T-helper 2 cell treated with Interferon-gamma antibody and Interleukin-4, amounts not matched to agents 5 μg/mL and 100 μg/mL, for 36 hours (primary cell): ENCODE results near the gene CLEC16A.

Experiments used
- DNase-seq: peaks from one replicate; pipeline ENCODE4 v3.0.0; 2021; ENCODE audit warnings: low spot score
- H3K27ac Mint-ChIP-seq: one replicate; pipeline ENCODE4 v1.8.0; 2021; ENCODE audit warnings: mild to moderate bottlenecking, mixed read lengths
- H3K27me3 Mint-ChIP-seq: one replicate; pipeline ENCODE4 v1.8.0; 2021; ENCODE audit warnings: low read depth, mixed read lengths
- H3K36me3 Mint-ChIP-seq: one replicate; pipeline ENCODE4 v1.8.0; 2021; ENCODE audit warnings: low read depth, mixed read lengths
- H3K4me1 Mint-ChIP-seq: one replicate; pipeline ENCODE4 v1.8.0; 2021; ENCODE audit warnings: low read depth, mixed read lengths
- H3K4me3 Mint-ChIP-seq: one replicate; pipeline ENCODE4 v1.8.0; 2022; ENCODE audit warnings: mild to moderate bottlenecking, moderate library complexity, mixed read lengths
- H3K9me3 Mint-ChIP-seq: one replicate; pipeline ENCODE4 v1.8.0; 2021; ENCODE audit warnings: mixed read lengths

The CLEC16A gene

GRCh38 chr16:11080999-11081630, 136.8 kb downstream of the CLEC16A start:
- H3K27ac Mint-ChIP-seq: peak overlapping the region; percentile 87
- peaks cover 35% of the 10 kb centered on the region for H3K36me3 Mint-ChIP-seq
- H3K9me3 Mint-ChIP-seq: no peaks in the 10 kb centered on the region
- no peaks in the 10 kb centered on the region for H3K27me3 Mint-ChIP-seq
- DNase-seq: no peak
- H3K4me3 Mint-ChIP-seq: no peak overlapping the region
- H3K4me1 Mint-ChIP-seq: peaks cover 85% of the 10 kb centered on the region

- Mint-ChIP-seq H3K4me3 (no peak overlapping the region), H3K9me3 (no peaks in the 10 kb centered on the region), H3K4me1 (peaks cover 83% of the 10 kb centered on the region), H3K27ac (peak overlapping the region; percentile 10), H3K27me3 (no peaks in the 10 kb centered on the region), H3K36me3 (peaks cover 32% of the 10 kb centered on the region)
- DNase-seq: no peak
Observed at GRCh38 chr16:11082108-11082859, 137.9 kb downstream of the CLEC16A start.

DNA sequence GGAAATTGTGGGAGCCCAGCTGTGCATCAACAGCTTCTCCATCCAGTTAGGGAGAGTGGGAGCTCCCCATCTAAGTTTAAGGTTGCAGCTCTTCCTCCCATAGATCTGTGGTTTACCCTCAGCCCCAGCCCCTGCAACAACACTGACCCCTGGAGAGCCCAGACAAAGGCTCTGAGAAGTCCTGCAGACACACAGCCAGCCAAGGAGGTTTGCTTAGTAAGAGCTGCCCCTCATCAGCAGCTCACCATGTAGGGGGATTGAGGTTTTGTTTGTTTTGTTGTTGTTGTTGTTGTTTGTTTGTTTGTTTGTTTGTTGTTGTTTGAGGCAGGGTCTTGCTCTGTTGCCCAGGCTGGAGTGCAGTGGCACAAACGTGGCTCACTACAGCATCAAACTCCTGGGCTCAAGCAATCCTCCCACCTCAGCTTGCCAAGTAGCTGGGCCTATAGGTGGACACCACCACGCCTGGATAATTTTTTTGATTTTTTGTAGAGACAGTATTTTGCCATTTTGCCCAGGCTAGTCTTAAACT, 138.6 kb downstream of the CLEC16A start:
- H3K36me3 Mint-ChIP-seq: peaks cover 32% of the 10 kb centered on the region
- peaks cover 82% of the 10 kb centered on the region for H3K4me1 Mint-ChIP-seq
- peak overlapping the region; percentile 65 for H3K27ac Mint-ChIP-seq
- no peak for DNase-seq
- H3K9me3 Mint-ChIP-seq: no peaks in the 10 kb centered on the region
- H3K27me3 Mint-ChIP-seq: no peaks in the 10 kb centered on the region
- H3K4me3 Mint-ChIP-seq: no peak overlapping the region

DNA sequence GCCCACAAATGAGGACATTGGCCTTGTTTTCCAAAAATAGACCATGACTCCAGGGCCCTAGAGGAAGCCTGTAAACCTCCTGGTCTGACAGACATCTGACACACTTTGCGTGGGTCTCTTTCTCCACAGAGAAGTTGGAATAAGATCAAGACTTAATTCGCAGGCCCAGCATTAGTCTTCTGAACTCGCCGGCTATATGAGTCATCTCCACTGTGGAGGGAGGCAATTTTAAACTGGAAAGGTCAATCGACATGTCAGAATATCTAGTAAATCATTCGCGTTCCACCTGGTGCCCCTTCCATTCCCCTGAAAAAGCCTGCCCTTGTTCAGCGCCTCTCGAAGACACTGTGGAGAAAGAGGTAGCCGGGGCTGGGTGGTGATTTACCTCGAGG, 140.1 kb downstream of the CLEC16A start:
- peaks cover 81% of the 10 kb centered on the region for H3K4me1 Mint-ChIP-seq
- peak overlapping the region; percentile 56 for H3K27ac Mint-ChIP-seq
- peaks cover 27% of the 10 kb centered on the region for H3K36me3 Mint-ChIP-seq
- no peak for DNase-seq
- H3K9me3 Mint-ChIP-seq: no peaks in the 10 kb centered on the region
- H3K4me3 Mint-ChIP-seq: no peak overlapping the region
- no peaks in the 10 kb centered on the region for H3K27me3 Mint-ChIP-seq

GRCh38 chr16:11084876-11085485, 140.6 kb downstream of the CLEC16A start:
- no peaks in the 10 kb centered on the region for H3K9me3 Mint-ChIP-seq
- H3K36me3 Mint-ChIP-seq: peaks cover 23% of the 10 kb centered on the region
- no peak overlapping the region for H3K4me3 Mint-ChIP-seq
- H3K27ac Mint-ChIP-seq: peak overlapping the region; percentile 56
- H3K4me1 Mint-ChIP-seq: peaks cover 79% of the 10 kb centered on the region
- DNase-seq: no peak
- no peaks in the 10 kb centered on the region for H3K27me3 Mint-ChIP-seq

DNA sequence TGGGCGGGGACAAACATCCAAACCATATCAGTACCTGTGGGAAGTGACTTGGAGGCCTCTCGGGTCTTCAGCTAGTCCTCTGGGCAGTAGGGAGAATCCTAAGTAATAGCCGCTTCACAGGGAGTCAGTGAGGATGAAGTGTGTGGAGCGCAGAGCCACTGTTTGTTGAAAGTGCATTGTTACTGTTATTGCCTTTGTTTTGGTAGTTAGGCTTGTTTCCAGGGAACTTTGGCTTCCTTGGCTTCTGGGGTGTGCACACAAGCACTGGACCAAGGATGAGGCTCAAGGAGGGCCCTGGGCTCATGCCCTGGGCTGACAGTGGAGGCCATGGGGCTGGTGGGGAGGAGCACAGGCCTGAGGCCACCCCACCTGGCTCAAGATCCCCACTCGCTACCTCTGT, 141.6 kb downstream of the CLEC16A start:
- no peaks in the 10 kb centered on the region for H3K9me3 Mint-ChIP-seq
- H3K4me1 Mint-ChIP-seq: peaks cover 72% of the 10 kb centered on the region
- no peak overlapping the region for H3K27ac Mint-ChIP-seq
- H3K4me3 Mint-ChIP-seq: no peak overlapping the region
- no peak for DNase-seq
- no peaks in the 10 kb centered on the region for H3K27me3 Mint-ChIP-seq
- peaks cover 17% of the 10 kb centered on the region for H3K36me3 Mint-ChIP-seq

- Mint-ChIP-seq H3K4me3 (peak overlapping the region; percentile 51), H3K4me1 (peaks cover 70% of the 10 kb centered on the region)
Observed at GRCh38 chr16:11087691-11088073, 143.3 kb downstream of the CLEC16A start.

GRCh38 chr16:11088074-11088730, 143.8 kb downstream of the CLEC16A start:
- Mint-ChIP-seq H3K9me3 (no peaks in the 10 kb centered on the region), H3K27me3 (no peaks in the 10 kb centered on the region), H3K36me3 (peaks cover 19% of the 10 kb centered on the region), H3K4me1 (peaks cover 70% of the 10 kb centered on the region), H3K27ac (peak overlapping the region; percentile 78), H3K4me3 (peak overlapping the region; percentile 51)
- DNase-seq: peak; percentile 52

More at GRCh38 chr16:11087691-11088073, 143.3 kb downstream of the CLEC16A start:
- no peak for DNase-seq
- Mint-ChIP-seq H3K27me3 (no peaks in the 10 kb centered on the region), H3K27ac (peak overlapping the region; percentile 78), H3K9me3 (no peaks in the 10 kb centered on the region), H3K36me3 (peaks cover 19% of the 10 kb centered on the region)

DNA sequence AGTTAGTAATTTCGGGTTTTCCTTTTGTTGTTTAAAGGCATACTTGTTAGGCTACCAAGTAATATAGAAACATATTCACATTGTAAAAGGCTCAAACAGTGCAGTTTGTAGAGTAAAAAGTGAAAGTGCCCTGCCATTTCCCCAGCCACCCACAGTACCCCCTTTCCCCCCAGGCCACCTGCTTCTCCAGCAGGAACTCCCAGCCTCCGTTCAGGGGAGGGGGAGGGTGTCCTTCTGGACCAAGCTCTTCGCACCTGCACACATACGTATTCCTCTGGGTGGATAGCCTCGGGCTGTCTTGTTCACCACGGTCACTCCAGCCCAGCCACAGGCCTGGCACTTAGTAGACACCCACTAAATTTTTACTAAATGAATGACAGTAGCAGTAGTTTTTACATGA, 144.5 kb downstream of the CLEC16A start:
- Mint-ChIP-seq H3K9me3 (no peaks in the 10 kb centered on the region), H3K36me3 (peaks cover 20% of the 10 kb centered on the region), H3K27me3 (no peaks in the 10 kb centered on the region), H3K27ac (peak overlapping the region; percentile 78), H3K4me1 (peaks cover 70% of the 10 kb centered on the region), H3K4me3 (peak overlapping the region; percentile 49)
- DNase-seq: no peak

- Mint-ChIP-seq H3K4me3 (no peak overlapping the region), H3K4me1 (peaks cover 70% of the 10 kb centered on the region), H3K9me3 (no peaks in the 10 kb centered on the region), H3K27ac (peak overlapping the region; percentile 62), H3K27me3 (no peaks in the 10 kb centered on the region), H3K36me3 (peaks cover 13% of the 10 kb centered on the region)
- DNase-seq: no peak
Observed at GRCh38 chr16:11089504-11090124, 145.2 kb downstream of the CLEC16A start.

- Mint-ChIP-seq H3K27ac (no peak overlapping the region), H3K4me3 (no peak overlapping the region), H3K27me3 (no peaks in the 10 kb centered on the region), H3K4me1 (peaks cover 73% of the 10 kb centered on the region), H3K9me3 (no peaks in the 10 kb centered on the region), H3K36me3 (peaks cover 15% of the 10 kb centered on the region)
- DNase-seq: no peak
Observed at GRCh38 chr16:11090232-11090631, 145.9 kb downstream of the CLEC16A start.

GRCh38 chr16:11091021-11091785, 146.8 kb downstream of the CLEC16A start:
- no peaks in the 10 kb centered on the region for H3K9me3 Mint-ChIP-seq
- H3K4me1 Mint-ChIP-seq: peaks cover 73% of the 10 kb centered on the region
- H3K4me3 Mint-ChIP-seq: peak overlapping the region; percentile 8
- peak overlapping the region; percentile 77 for H3K27ac Mint-ChIP-seq
- peaks cover 15% of the 10 kb centered on the region for H3K36me3 Mint-ChIP-seq
- peak; percentile 59 for DNase-seq
- H3K27me3 Mint-ChIP-seq: no peaks in the 10 kb centered on the region
